Ovary (tissue), 9 donors: Measurements from ENCODE around the gene OGN. TPM values are rescaled to one million over a fixed set of nuclear protein-coding genes. Genes with fewer than 3 reads are reported as not detected.

Experiments used
- DNase-seq, 5 donors: peaks; one replicate each; pipeline ENCODE4 v3.0.0-alpha.2; 2019 to 2020
- H3K27ac ChIP-seq, 2 donors: fragments of 200-600 bp; one replicate each; pipeline versions ENCODE4 v1.5.1 to v1.8.0; 2019 to 2022
- H3K27me3 ChIP-seq: fragments of 200-600 bp; one replicate; pipeline ENCODE4 v1.8.0; 2022
- H3K36me3 ChIP-seq: fragments of 200-600 bp; sonication (generic); one replicate; pipeline ENCODE4 v1.5.1; 2019
- H3K4me1 ChIP-seq: one replicate; pipeline ENCODE4 v1.8.1; 2013; ENCODE audit warnings: mild to moderate bottlenecking, moderate library complexity; ENCODE audit not compliant: insufficient read depth
- H3K4me3 ChIP-seq: fragments of 200-600 bp; sonication (generic); one replicate; pipeline ENCODE4 v1.5.1; 2017
- H3K9me3 ChIP-seq, 2 donors: fragments of 200-600 bp in 1 of 2; sonication (generic) in 1 of 2; one replicate each; pipeline versions ENCODE4 v1.5.1 to v1.8.1; 2013 to 2019; ENCODE audit warnings: mild to moderate bottlenecking in 1 of 2, moderate library complexity in 1 of 2
- CTCF ChIP-seq, 3 donors: fragments of 450-650 bp in 2 of 3; fragments of 200-600 bp in 1 of 3; IDR thresholded peaks; one replicate each; pipeline versions ENCODE4 v1.5.1 to v1.8.0; 2016 to 2022; ENCODE audit warnings: antibody characterized with exemption in 3 of 3, mild to moderate bottlenecking in 1 of 3
- EP300 ChIP-seq: sonication (generic); formaldehyde crosslinking; IDR thresholded peaks from one replicate; pipeline ENCODE4 v1.6.1; 2017; ENCODE audit warnings: antibody characterized with exemption
- POLR2A ChIP-seq: fragments of 450-650 bp; IDR thresholded peaks from one replicate; pipeline ENCODE4 v1.6.1; 2017; ENCODE audit warnings: antibody characterized with exemption, mild to moderate bottlenecking, moderate library complexity
- WGBS, 3 donors: extraction: QIAGEN DNeasy Blood & Tissue Kit in 1 of 3; methylation state at CpG; one replicate each; pipeline versions ENCODE4 v1.1.5 to v1.1.7; 2013 to 2017; 5-methylcytosine and 5-hydroxymethylcytosine counted together
- intact Hi-C, 4 donors: fragments of 100-400 bp; cut with DNase I; formaldehyde crosslinking; loops; one replicate each; pipeline versions ENCODE4 v1.11.0 to v1.15.1; 2022 to 2023
- polyA plus RNA-seq, 2 donors: library from polyadenylated mRNA; stranded (reverse); fragments of 200-250 nt in 1 of 2; fragments of 350-450 nt in 1 of 2; fragmentation: Illumina TruSeq in 1 of 2; extraction: RNeasy Lipid Tissue Mini Kit (QIAGEN cat#74804) in 1 of 2; gene quantifications; one replicate each; pipeline ENCODE4 v1.2.3, GENCODE V29; 2013 to 2014
- total RNA-seq, 7 donors: library from RNA; depleted of rRNA in 2 of 7; stranded (reverse); fragments of >200 nt in 2 of 7; fragmentation: NEBNext Ultra II Directional in 3 of 7; extraction: Animal tissue kit (Norgen Biotek cat#: 25700) in 3 of 7; gene quantifications; one replicate each; pipeline versions ENCODE4 v1.1.0 to v1.2.4, GENCODE V29; 2016 to 2023
- donor health status: DM: no; HTN: no; CAD: no; lungs with moderate emphysema.
- donor health status: DM: no; HTN: no; CAD: no.
- donor health status: Bipolar disorder and iron deficiency.
- donor health status: DM: yes; HTN: yes; CAD: no.
- donor health status: DM: no; HTN: no; CAD: no.
- donor health status: DM: yes; HTN: yes; CAD: no.

Gene OGN
- total and polyA plus RNA-seq, 9 donors = 19.3 to 217 (median 63.2) TPM

DNA sequence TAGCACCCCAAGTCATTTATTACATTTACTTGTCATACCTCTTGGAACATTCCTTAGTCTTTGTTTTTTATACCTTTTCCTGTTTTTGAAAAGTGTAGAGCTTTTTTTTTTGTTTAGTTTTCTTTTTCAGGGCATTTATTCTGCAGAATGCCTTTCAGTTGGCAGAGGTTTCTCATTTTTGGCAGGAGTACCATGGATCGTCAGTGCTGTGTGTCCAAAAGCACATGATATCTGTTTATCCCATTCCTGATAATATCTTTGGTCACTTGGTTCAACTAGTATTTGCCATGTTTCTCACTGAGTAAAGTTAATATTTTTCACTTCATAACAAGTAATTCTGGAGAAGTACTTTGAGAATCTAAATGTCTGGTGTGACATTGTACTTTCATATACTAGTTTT lies 10.7 kb downstream of the OGN start:
- Histone ChIP-seq H3K9me3 (no peaks in the 10 kb centered on the region), H3K27me3 (no peaks in the 10 kb centered on the region), H3K27ac (peak overlapping the region in 1 of 2 donors; percentile 14), H3K4me1 (no peaks in the 10 kb centered on the region), H3K4me3 (no peak overlapping the region), H3K36me3 (no peaks in the 10 kb centered on the region)
- intact Hi-C loops = no loop called here
- no peak for DNase-seq
- TF ChIP-seq EP300 = no peak
- TF ChIP-seq CTCF (IDR thresholded peaks at IDR 0.05) = no peak
- no peak for TF ChIP-seq POLR2A
- 0 to 15% (median 10%) methylated on average over 1 of the region's 1 CpG for WGBS, 3 donors

- TF ChIP-seq CTCF (IDR thresholded peaks at IDR 0.05) (no peak), POLR2A (no peak), EP300 (no peak)
- H3K27ac ChIP-seq = no peak overlapping the region
- no peaks in the 10 kb centered on the region for H3K27me3 ChIP-seq
- H3K9me3 ChIP-seq = no peaks in the 10 kb centered on the region
- WGBS, 3 donors = 89 to 95% (median 93%) methylated on average over 2 of the region's 2 CpGs
- H3K36me3 ChIP-seq = no peaks in the 10 kb centered on the region
- intact Hi-C loops = no loop called here
- no peak for DNase-seq
- no peak overlapping the region for H3K4me3 ChIP-seq
- H3K4me1 ChIP-seq = no peaks in the 10 kb centered on the region
These were observed 11.7 kb downstream of the OGN start for GRCh38 chr9:92392690-92393089.

DNA sequence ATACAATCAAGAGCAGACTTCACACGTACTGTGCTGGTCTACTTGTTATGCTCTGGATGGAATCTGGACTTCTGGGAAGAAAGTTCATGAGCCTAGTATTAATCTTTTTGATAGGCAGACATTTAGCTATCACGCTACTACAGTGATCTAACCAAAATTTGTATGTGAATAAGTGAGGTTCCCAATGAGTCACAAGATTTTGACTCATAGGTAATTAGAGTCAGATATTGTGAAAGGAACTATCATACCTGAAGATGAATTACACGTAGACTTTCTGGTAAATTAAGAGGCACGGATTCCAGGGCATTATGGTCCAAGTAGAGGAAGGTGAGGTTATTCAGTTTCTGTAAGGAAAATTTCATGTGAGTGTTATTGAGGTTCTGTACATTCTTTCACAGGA lies 18.4 kb downstream of the OGN start:
- H3K27me3 ChIP-seq = no peaks in the 10 kb centered on the region
- H3K36me3 ChIP-seq = no peaks in the 10 kb centered on the region
- DNase-seq = no peak
- TF ChIP-seq EP300 (no peak), POLR2A (no peak), CTCF (IDR thresholded peaks at IDR 0.05) (no peak)
- peaks cover 1% of the 10 kb centered on the region for H3K4me1 ChIP-seq
- intact Hi-C loops = no loop called here
- 70 to 82% (median 77%) methylated on average over 4 of the region's 4 CpGs for WGBS, 3 donors
- no peaks in the 10 kb centered on the region for H3K9me3 ChIP-seq
- peak overlapping the region in 1 of 2 donors; percentile 20 for H3K27ac ChIP-seq
- no peak overlapping the region for H3K4me3 ChIP-seq

GRCh38 chr9:92385477-92385876 lies 18.9 kb downstream of the OGN start:
- WGBS, 3 donors = 15 to 26% (median 17%) methylated on average over 6 of the region's 6 CpGs
- intact Hi-C loops = no loop called here
- peaks cover 1% of the 10 kb centered on the region for H3K4me1 ChIP-seq

More at GRCh38 chr9:92385477-92385876, 18.9 kb downstream of the OGN start:
- H3K9me3 ChIP-seq = no peaks in the 10 kb centered on the region
- H3K27me3 ChIP-seq = no peaks in the 10 kb centered on the region
- no peaks in the 10 kb centered on the region for H3K36me3 ChIP-seq
- DNase-seq = no peak
- no peak for TF ChIP-seq CTCF (IDR thresholded peaks at IDR 0.05)
- no peak for TF ChIP-seq EP300
- no peak for TF ChIP-seq POLR2A
- peak overlapping the region in 1 of 2 donors; percentile 20 for H3K27ac ChIP-seq
- H3K4me3 ChIP-seq = no peak overlapping the region
